Astrocyte (in vitro differentiated cells and primary cell): ENCODE measurements around the gene CALD1. TPM values are rescaled to one million over a fixed set of nuclear protein-coding genes. Genes with fewer than 3 reads are reported as not detected.

Experiments
- DNase-seq: peaks from one replicate; pipeline ENCODE4 v3.0.0-alpha.2; 2010; ENCODE audit warnings: low read depth
- FAIRE-seq: peaks from 2 replicates; lab custom pipeline; 2011; peaks lifted over from hg19 to GRCh38; lab: Jason Lieb, UNC
- H2AFZ ChIP-seq: 2 replicates; pipeline ENCODE4 v1.6.0; 2012; ENCODE audit warnings: low read depth, low read length, inconsistent platforms
- H3K27ac ChIP-seq: 2 replicates; pipeline ENCODE4 v1.5.1; 2011; ENCODE audit warnings: low read depth, low read length, inconsistent platforms
- H3K27me3 ChIP-seq: 2 replicates; pipeline ENCODE4 v1.6.0; 2011; ENCODE audit warnings: low read length, inconsistent platforms; ENCODE audit not compliant: insufficient read depth
- H3K36me3 ChIP-seq: 2 replicates; pipeline ENCODE4 v1.5.1; 2011; ENCODE audit warnings: low read length, inconsistent platforms; ENCODE audit not compliant: insufficient read depth
- H3K4me1 ChIP-seq: 2 replicates; pipeline ENCODE4 v1.5.1; 2011; ENCODE audit warnings: low read length, inconsistent platforms; ENCODE audit not compliant: insufficient read depth
- H3K4me2 ChIP-seq: 2 replicates; pipeline ENCODE4 v1.6.0; 2012; ENCODE audit warnings: low read length, inconsistent platforms
- H3K4me3 ChIP-seq: 2 replicates; pipeline ENCODE4 v1.5.1; 2011; ENCODE audit warnings: low read depth, mild to moderate bottlenecking, low read length, inconsistent platforms; ENCODE audit not compliant: insufficient read depth
- H3K79me2 ChIP-seq: 2 replicates; pipeline ENCODE4 v1.6.0; 2012; ENCODE audit warnings: mild to moderate bottlenecking, low read length, inconsistent platforms; ENCODE audit not compliant: insufficient read depth
- H3K9ac ChIP-seq: 2 replicates; pipeline ENCODE4 v1.6.0; 2012; ENCODE audit warnings: mild to moderate bottlenecking, low read length, inconsistent platforms
- H3K9me3 ChIP-seq: 2 replicates; pipeline ENCODE4 v1.5.1; 2012; ENCODE audit warnings: low read depth, mild to moderate bottlenecking, low read length, inconsistent platforms; ENCODE audit not compliant: insufficient read depth
- H4K20me1 ChIP-seq: 2 replicates; pipeline ENCODE4 v1.6.0; 2012; ENCODE audit warnings: low read length, inconsistent platforms; ENCODE audit not compliant: insufficient read depth
- H3K27ac Mint-ChIP-seq: one replicate; pipeline ENCODE4 v1.8.0; 2021; ENCODE audit warnings: mild to moderate bottlenecking, mixed read lengths; ENCODE audit not compliant: unreplicated experiment
- H3K27me3 Mint-ChIP-seq: one replicate; pipeline ENCODE4 v1.8.0; 2021; ENCODE audit warnings: low read depth, mixed read lengths; ENCODE audit not compliant: unreplicated experiment
- H3K36me3 Mint-ChIP-seq: one replicate; pipeline ENCODE4 v1.8.0; 2021; ENCODE audit warnings: low read depth, mixed read lengths; ENCODE audit not compliant: unreplicated experiment
- H3K4me1 Mint-ChIP-seq: one replicate; pipeline ENCODE4 v1.8.0; 2021; ENCODE audit warnings: low read depth, mixed read lengths; ENCODE audit not compliant: unreplicated experiment
- H3K4me3 Mint-ChIP-seq: one replicate; pipeline ENCODE4 v1.8.0; 2021; ENCODE audit warnings: mild to moderate bottlenecking, moderate library complexity, mixed read lengths; ENCODE audit not compliant: unreplicated experiment
- H3K9me3 Mint-ChIP-seq: one replicate; pipeline ENCODE4 v1.8.0; 2021; ENCODE audit warnings: mild to moderate bottlenecking, mixed read lengths; ENCODE audit not compliant: unreplicated experiment
- EZH2 ChIP-seq: IDR thresholded peaks from 2 replicates; pipeline ENCODE4 v1.6.1; 2012; ENCODE audit warnings: mild to moderate bottlenecking, low read length, inconsistent platforms; ENCODE audit not compliant: insufficient read depth
- total RNA-seq: library from RNA; stranded (reverse); gene quantifications from 2 replicates; pipeline ENCODE4 v1.2.1, GENCODE V29; 2021
- TF ChIP-seq, protein P1 (sequence below): IDR thresholded peaks from 2 replicates; pipeline ENCODE4 v1.5.1; 2011; ENCODE audit warnings: low read depth, mild to moderate bottlenecking, inconsistent platforms, low read length, moderate library complexity; ENCODE audit not compliant: insufficient read depth

The CALD1 gene
- total RNA-seq, 1 donor from 2014 or later: 1,872 TPM

DNA sequence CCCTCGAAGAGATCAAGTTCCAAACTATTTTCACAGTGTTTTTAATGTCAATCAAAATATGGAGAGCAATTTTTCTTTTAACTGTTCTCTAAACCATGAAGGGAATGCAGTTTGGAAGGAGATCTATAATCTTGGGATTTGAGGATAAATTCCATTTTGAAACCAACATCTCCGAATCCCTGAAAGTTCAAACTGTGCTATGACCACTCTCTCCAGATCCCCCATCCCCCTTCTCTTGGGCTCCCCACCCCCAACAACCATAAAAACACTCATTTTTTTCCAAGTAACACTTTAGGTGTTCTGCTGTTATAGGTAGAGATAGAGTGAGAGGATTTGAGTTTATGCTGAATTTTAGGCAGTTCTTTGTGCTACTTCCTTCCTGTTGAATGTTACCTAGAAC is 1.7 kb downstream of the CALD1 start:
- peak; percentile 20 for FAIRE-seq
- no peaks in the 10 kb centered on the region for H3K27me3 ChIP-seq
- H3K9me3 ChIP-seq: no peaks in the 10 kb centered on the region
- no peaks in the 10 kb centered on the region for H3K27me3 Mint-ChIP-seq
- no peak overlapping the region for H3K27ac Mint-ChIP-seq
- H3K36me3 ChIP-seq: peaks cover 32% of the 10 kb centered on the region
- peaks cover 67% of the 10 kb centered on the region for H3K79me2 ChIP-seq
- peak overlapping the region; percentile 96 for H3K4me2 ChIP-seq
- TF ChIP-seq EZH2: no peak
- TF ChIP-seq, protein P1, sequence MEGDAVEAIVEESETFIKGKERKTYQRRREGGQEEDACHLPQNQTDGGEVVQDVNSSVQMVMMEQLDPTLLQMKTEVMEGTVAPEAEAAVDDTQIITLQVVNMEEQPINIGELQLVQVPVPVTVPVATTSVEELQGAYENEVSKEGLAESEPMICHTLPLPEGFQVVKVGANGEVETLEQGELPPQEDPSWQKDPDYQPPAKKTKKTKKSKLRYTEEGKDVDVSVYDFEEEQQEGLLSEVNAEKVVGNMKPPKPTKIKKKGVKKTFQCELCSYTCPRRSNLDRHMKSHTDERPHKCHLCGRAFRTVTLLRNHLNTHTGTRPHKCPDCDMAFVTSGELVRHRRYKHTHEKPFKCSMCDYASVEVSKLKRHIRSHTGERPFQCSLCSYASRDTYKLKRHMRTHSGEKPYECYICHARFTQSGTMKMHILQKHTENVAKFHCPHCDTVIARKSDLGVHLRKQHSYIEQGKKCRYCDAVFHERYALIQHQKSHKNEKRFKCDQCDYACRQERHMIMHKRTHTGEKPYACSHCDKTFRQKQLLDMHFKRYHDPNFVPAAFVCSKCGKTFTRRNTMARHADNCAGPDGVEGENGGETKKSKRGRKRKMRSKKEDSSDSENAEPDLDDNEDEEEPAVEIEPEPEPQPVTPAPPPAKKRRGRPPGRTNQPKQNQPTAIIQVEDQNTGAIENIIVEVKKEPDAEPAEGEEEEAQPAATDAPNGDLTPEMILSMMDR: no peak
- peaks cover 57% of the 10 kb centered on the region for H3K4me1 ChIP-seq
- peak overlapping the region; percentile 99 for H3K4me3 ChIP-seq
- no peak overlapping the region for H2AFZ ChIP-seq
- H3K27ac ChIP-seq: peak overlapping the region; percentile 93
- no peak for DNase-seq
- peaks cover 26% of the 10 kb centered on the region for H3K36me3 Mint-ChIP-seq
- peaks cover 65% of the 10 kb centered on the region for H4K20me1 ChIP-seq
- no peaks in the 10 kb centered on the region for H3K9me3 Mint-ChIP-seq
- peaks cover 20% of the 10 kb centered on the region for H3K4me1 Mint-ChIP-seq
- no peak overlapping the region for H3K4me3 Mint-ChIP-seq
- H3K9ac ChIP-seq: peak overlapping the region; percentile 99

DNA sequence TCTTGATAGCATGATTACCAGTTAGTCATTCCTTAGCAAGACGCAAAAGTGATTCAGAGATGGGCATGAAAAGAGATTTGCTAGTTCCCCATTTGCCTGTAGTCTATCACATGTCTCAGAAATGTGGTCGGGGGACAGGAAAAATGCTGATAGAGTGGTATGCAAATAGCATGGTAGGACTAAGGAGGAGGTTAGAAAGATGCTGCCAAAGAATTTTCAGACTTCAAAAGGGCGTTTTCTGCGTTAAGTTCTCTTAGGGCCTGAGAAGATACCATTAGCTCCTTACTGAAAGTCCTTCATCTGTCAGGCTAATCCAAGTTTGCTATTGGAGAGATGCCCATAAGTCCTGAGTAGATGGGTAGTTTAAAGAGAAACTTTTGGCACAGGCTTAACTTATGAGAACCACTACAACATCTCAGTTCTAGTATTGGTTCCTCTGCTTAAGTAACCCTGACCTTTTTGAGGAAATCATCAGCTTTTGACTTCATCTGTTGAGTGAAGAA is 2.7 kb downstream of the CALD1 start:
- TF ChIP-seq, protein P1: no peak
- no peak for TF ChIP-seq EZH2
- Histone ChIP-seq H3K9ac (peak overlapping the region; percentile 99), H3K9me3 (no peaks in the 10 kb centered on the region), H2AFZ (no peak overlapping the region), H3K79me2 (peaks cover 77% of the 10 kb centered on the region), H3K27me3 (no peaks in the 10 kb centered on the region), H3K27ac (peak overlapping the region; percentile 93), H3K4me3 (peak overlapping the region; percentile 99), H3K4me2 (peak overlapping the region; percentile 96), H4K20me1 (peaks cover 74% of the 10 kb centered on the region), H3K36me3 (peaks cover 34% of the 10 kb centered on the region), H3K4me1 (peaks cover 66% of the 10 kb centered on the region)
- H3K9me3 Mint-ChIP-seq: no peaks in the 10 kb centered on the region
- H3K36me3 Mint-ChIP-seq: peaks cover 26% of the 10 kb centered on the region
- H3K4me1 Mint-ChIP-seq: peaks cover 26% of the 10 kb centered on the region
- peak; percentile 76 for DNase-seq
- no peak for FAIRE-seq
- H3K27me3 Mint-ChIP-seq: no peaks in the 10 kb centered on the region
- H3K27ac Mint-ChIP-seq: no peak overlapping the region
- no peak overlapping the region for H3K4me3 Mint-ChIP-seq

DNA sequence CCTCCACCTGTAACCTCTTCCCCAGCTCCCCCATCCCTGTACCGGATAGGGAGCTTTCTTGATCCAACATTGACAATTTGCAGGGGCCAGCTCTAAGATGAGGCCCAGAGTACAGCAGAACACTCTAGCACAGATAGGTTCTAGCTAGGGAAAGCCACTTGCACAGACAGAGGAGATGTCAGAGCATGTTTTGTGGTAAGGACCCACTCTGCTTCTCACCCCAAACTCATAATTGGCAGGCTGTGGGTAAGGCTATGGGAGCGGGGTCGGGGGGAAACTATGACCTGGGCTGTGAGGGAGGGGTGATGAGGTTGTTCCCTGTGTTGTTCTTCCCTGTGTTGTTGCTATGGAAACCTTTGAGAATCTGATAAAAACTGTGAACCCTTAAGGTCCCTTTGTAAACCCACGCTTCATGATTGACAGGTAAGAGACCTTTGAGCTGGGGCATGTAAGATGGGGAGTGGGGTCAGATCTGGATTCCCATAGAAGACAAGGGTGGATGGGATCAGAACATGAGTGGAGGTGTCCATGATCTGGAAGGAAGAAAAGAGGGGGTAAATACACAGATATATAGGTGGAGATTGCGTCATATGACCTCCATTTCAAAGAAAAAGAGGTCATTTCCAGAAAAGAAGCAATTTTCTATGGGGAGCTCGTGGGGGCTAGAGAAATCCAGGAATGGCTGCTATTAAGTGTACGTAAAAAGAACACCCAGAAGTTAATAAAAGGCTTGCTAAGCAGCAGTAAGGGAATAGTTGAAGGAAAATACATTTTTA is 4.0 kb downstream of the CALD1 start:
- H3K27me3 Mint-ChIP-seq: no peaks in the 10 kb centered on the region
- Histone ChIP-seq H3K27me3 (no peaks in the 10 kb centered on the region), H3K9me3 (no peaks in the 10 kb centered on the region), H2AFZ (no peak overlapping the region), H3K4me2 (peak overlapping the region; percentile 96), H3K79me2 (peaks cover 90% of the 10 kb centered on the region), H3K4me1 (peaks cover 60% of the 10 kb centered on the region), H3K27ac (peak overlapping the region; percentile 93), H3K9ac (peak overlapping the region; percentile 99), H3K4me3 (peak overlapping the region; percentile 99), H3K36me3 (peaks cover 41% of the 10 kb centered on the region), H4K20me1 (peaks cover 88% of the 10 kb centered on the region)
- H3K9me3 Mint-ChIP-seq: no peaks in the 10 kb centered on the region
- H3K27ac Mint-ChIP-seq: no peak overlapping the region
- FAIRE-seq (no peak), DNase-seq (no peak)
- peaks cover 23% of the 10 kb centered on the region for H3K4me1 Mint-ChIP-seq
- TF ChIP-seq, protein P1: no peak
- TF ChIP-seq EZH2: no peak
- H3K4me3 Mint-ChIP-seq: no peak overlapping the region
- H3K36me3 Mint-ChIP-seq: peaks cover 26% of the 10 kb centered on the region
